Inferior parietal cortex (tissue), 1 donor: ENCODE data around the gene C1orf53.

Experiments used
- DNase-seq: peaks from one replicate; pipeline ENCODE4 v3.0.0-alpha.2; 2016; ENCODE audit errors: extremely low spot score

C1orf53 gene

DNA sequence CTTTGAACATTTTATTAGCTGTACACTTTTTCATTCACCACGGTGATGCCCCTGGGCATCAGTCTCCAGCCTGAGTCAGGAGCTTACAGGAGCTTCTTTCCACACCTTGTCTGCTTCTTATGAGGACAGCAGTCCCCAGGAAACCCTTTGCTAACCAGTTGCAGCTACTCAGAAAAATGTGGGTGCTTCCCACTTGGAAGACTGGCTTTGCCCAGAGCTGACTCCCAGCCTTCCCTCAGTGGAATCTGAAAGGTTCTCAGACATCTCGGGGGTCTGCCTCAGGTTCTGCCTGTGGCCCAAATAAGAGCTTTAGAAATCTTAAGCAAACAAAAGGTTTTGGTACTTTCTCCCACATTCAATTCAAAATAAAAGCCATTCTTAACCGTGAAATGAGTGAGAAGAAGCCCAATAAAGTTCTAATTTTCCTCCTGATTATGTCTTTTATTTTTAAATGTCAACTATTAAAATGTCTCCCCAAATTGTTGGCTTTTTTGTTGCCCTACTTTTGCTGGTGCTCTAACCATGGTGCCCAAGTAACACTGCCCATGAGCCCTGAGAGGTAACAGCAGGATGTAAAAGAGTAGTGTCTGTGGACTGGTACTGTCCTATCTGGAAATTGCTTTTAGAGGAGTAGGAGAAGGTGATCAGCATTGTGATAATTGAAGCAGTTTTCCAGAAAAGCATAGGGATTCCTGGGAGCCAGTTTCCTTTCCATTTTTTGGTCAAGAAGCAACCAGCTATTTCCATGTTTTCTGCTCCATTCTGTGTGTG lies 5.6 kb downstream of the C1orf53 start:
- DNase-seq: no peak

DNA sequence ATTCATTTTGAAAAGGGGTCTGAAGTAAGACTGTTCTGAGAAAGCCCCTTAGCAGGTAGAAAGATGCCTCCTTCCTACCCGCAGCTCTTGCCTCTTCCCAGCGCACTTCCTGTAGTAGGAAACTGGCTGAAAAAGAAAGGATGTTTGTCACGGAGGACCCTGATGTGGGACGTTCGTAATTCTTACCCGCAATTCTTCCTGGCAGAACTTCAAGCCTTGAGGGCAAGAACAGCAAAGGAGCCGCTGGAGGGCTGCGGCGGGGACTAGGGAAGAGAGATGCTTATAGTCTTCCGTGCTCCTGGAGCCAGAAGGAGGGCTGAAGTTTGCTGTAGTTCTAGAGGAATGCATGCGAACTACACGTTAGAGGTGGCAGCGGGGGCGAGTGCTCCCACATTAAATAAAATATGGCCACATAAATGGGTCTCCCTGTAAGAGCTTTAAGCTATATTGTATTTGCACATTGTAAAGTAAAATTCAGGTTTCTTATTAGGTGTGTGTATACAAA lies 6.3 kb downstream of the C1orf53 start:
- DNase-seq: no peak

DNA sequence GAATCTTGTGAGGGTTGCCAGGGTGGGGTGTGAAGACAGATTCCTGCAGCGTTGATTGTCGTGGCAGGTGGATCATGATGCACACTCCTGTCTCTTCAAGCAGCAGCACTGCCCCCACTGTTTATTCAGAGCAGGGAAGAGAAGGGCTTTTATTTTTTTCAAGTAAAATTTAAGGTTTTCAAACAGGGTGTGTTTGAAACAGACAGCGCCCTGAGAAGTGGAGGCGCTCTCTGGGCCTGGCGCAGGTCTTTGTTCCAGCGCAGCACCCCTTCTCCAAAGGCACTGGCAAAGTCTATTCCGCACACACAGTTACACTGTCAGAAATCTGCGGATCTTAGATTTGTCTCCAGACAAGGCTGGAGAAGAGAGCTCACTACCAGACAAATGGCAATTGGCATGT lies 7.0 kb downstream of the C1orf53 start:
- DNase-seq: no peak

GRCh38 chr1:197910120-197910991 lies 7.9 kb downstream of the C1orf53 start:
- DNase-seq: no peak

GRCh38 chr1:197911111-197911856 lies 8.9 kb downstream of the C1orf53 start:
- no peak for DNase-seq

- DNase-seq: no peak
Observed at GRCh38 chr1:197911857-197912696, 9.6 kb downstream of the C1orf53 start.

GRCh38 chr1:197912739-197913494 lies 10.5 kb downstream of the C1orf53 start:
- no peak for DNase-seq

DNA sequence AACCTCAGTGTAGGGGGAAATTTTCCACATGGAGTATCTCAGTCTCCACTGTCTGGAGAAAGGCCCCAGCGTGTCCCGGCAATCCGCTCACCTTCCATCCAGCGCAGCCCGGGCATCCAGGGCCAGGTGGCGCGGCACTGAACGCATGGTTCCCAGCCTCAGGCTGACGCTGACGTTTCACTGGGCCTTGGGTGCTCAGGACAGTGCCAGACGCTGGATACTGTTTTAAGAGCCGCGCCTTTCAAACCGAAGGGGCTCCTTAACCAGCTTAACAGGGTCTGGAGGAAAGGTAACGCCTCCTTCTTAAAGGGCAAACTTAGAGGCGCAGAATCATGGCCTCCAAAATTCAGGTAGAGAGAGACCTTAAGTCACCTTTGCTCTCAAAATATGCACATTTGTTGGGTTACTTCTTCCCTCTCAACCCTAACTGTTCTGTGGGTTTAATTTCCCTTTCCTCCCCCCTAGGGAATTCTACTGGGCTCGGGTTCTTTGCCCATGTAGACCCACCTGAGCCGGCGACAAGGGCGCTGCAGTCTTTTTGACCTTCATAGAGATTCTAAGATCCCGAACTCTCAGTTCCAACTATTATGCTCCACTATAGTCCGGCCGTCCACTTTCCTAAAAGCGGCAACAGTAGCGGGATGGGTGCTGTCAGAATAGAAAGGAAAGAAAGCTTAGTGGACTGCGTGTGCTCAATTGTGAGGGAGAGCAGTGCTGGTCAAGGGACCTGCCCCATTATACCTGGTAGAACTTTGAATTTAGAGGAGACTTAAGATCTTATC lies 11.3 kb downstream of the C1orf53 start:
- no peak for DNase-seq

- no peak for DNase-seq
Observed at GRCh38 chr1:197914510-197914909, 12.1 kb downstream of the C1orf53 start.

- no peak for DNase-seq
Observed at GRCh38 chr1:197915260-197915861, 12.9 kb downstream of the C1orf53 start.

DNA sequence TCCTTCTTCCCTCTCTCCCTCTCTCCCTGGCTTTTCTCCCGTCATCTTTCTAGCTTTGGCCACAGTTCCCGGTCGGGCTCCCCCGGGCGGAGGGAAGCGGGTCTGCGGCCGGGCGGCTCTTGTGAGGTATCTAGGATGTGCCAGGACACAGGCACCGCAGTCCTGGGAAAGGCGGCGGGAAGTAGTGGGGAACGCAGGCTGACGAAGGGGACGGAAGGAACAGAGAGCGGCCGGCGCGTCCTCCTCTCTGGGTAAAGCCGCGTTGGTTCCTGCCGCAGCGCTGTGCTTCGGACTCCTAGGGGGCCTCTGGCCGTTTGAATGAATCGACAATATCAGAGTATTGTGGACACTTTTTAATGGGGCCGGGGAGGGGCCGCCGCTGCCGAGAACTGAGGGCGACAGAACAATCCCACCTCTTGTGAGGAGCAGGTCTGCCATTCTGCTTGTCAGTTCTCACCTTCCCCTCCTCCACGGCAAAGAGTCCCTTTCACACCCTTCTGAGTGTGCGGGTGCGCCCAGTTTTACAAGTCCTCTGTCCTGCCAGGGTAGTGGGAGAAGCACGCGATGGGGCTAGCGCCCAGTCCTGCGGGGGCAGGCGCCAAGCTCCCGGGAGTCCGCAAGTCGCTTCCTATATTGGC lies 13.6 kb downstream of the C1orf53 start:
- no peak for DNase-seq

- DNase-seq: no peak
Observed at GRCh38 chr1:197916500-197916983, 14.1 kb downstream of the C1orf53 start.

- DNase-seq: no peak
Observed at GRCh38 chr1:197917805-197918651, 15.6 kb downstream of the C1orf53 start.

DNA sequence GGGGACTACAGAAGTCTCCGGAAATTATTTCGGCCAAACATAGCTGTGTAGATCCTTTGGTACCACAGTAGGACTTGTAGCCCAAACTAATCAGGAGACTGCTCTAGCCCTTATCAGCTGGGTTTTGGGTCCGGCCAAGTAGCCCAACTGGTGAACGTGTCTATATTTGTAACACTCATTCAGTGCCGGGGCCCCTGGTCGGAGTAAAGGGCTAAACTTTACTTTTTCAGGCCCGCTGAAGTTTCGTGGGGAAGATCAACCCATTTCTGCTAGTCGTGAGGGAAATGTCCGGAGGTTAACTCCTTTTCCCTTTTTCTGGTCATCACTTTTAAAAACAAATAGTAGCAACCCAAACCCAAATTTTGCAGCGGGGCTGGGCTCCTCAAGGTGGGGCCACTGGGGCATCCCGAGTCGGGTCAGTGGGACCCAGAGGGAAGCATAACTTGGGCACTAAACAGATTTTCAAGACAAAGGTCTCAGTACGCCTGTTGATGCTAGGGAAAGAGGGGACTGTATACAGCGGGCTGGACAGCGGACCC lies 16.4 kb downstream of the C1orf53 start:
- no peak for DNase-seq

- DNase-seq: no peak
Observed at GRCh38 chr1:197919346-197920066, 17.1 kb downstream of the C1orf53 start.

DNA sequence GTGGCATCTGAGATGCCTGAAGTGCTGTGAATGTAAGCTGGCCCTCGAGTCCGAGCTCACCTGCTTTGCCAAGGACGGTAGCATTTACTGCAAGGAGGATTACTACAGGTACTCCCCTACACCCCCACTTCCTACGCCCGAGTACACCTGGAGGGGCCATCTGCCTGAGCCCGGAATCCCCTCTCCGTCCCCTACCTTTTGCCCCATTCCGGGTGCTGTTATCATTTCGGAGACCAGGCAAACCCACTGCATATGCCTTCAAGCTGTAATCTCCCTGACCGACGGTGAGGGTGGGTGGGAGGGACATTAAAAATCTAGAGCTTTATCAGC lies 17.6 kb downstream of the C1orf53 start:
- no peak for DNase-seq
